CD4-positive, alpha-beta memory T cell (primary cell): ENCODE results near the gene FCHO2. TPM values are rescaled to one million over a fixed set of nuclear protein-coding genes. Genes with fewer than 3 reads are reported as not detected.
A peak's percentile ranks its signal among the peaks of the same experiment; 100 is the strongest.

ENCODE experiments used
- CTCF ChIA-PET: fragments of 350-600 bp; sonication (Branson Sonifier 250); formaldehyde crosslinking; loops from one replicate; lab custom pipeline; 2021; ENCODE audit warnings: inconsistent platforms; ENCODE audit not compliant: partially characterized antibody; lab: Charles Lee
- POLR2A ChIA-PET: fragments of 350-600 bp; sonication (Branson Sonifier 250); formaldehyde crosslinking; loops from one replicate; lab custom pipeline; 2021; ENCODE audit not compliant: partially characterized antibody; lab: Charles Lee
- DNase-seq, 5 donors: peaks; one replicate each; pipeline versions ENCODE4 v3.0.0 to v3.0.0-alpha.2; 2020 to 2022; ENCODE audit warnings: mixed read lengths in 1 of 5
- H3K27ac ChIP-seq: one replicate; pipeline ENCODE4 v1.7.0; 2013; ENCODE audit warnings: low read depth, low read length
- H3K27me3 ChIP-seq: 2 replicates; pipeline ENCODE4 v1.7.0; 2013; ENCODE audit warnings: mild to moderate bottlenecking, low read length, moderate library complexity; ENCODE audit not compliant: insufficient read depth
- H3K36me3 ChIP-seq: 2 replicates; pipeline ENCODE4 v1.7.0; 2013; ENCODE audit warnings: mild to moderate bottlenecking, low read length, moderate library complexity; ENCODE audit not compliant: insufficient read depth
- H3K4me1 ChIP-seq: 2 replicates; pipeline ENCODE4 v1.7.0; 2013; ENCODE audit warnings: mild to moderate bottlenecking, low read length, moderate library complexity; ENCODE audit not compliant: insufficient read depth
- H3K4me3 ChIP-seq, 2 donors: one replicate each; pipeline ENCODE4 v1.7.0; 2013; ENCODE audit warnings: low read length in 2 of 2, mild to moderate bottlenecking in 1 of 2
- H3K9me3 ChIP-seq, 2 donors: one replicate each; pipeline ENCODE4 v1.7.0; 2013; ENCODE audit warnings: low read length in 2 of 2, control low read depth in 1 of 2; ENCODE audit not compliant: control insufficient read depth in 1 of 2
- H3K27ac Mint-ChIP-seq, 7 donors: one replicate each; pipeline ENCODE4 v1.8.0; 2020 to 2021; ENCODE audit warnings: mixed read lengths in 7 of 7, mild to moderate bottlenecking in 6 of 7, inconsistent platforms in 3 of 7, moderate library complexity in 3 of 7
- H3K27me3 Mint-ChIP-seq, 2 donors: one replicate each; pipeline ENCODE4 v1.8.0; 2020 to 2021; ENCODE audit warnings: mixed read lengths in 2 of 2
- H3K36me3 Mint-ChIP-seq, 2 donors: one replicate each; pipeline ENCODE4 v1.8.0; 2020 to 2021; ENCODE audit warnings: mixed read lengths in 2 of 2, inconsistent platforms in 1 of 2, mild to moderate bottlenecking in 1 of 2
- H3K4me1 Mint-ChIP-seq, 4 donors: one replicate each; pipeline ENCODE4 v1.8.0; 2020 to 2021; ENCODE audit warnings: mixed read lengths in 4 of 4, mild to moderate bottlenecking in 1 of 4
- H3K4me3 Mint-ChIP-seq, 8 donors: one replicate each; pipeline ENCODE4 v1.8.0; 2020 to 2021; ENCODE audit warnings: mixed read lengths in 8 of 8, mild to moderate bottlenecking in 7 of 8, moderate library complexity in 6 of 8, inconsistent platforms in 3 of 8
- H3K9me3 Mint-ChIP-seq, 8 donors: one replicate each; pipeline ENCODE4 v1.8.0; 2020 to 2021; ENCODE audit warnings: mixed read lengths in 8 of 8, mild to moderate bottlenecking in 5 of 8, inconsistent platforms in 3 of 8, moderate library complexity in 1 of 8
- intact Hi-C: fragments of 100-400 bp; cut with micrococcal nuclease; formaldehyde crosslinking; loops from one replicate; pipeline ENCODE4 v1.15.1; 2023
- polyA plus RNA-seq, 2 donors: library from polyadenylated mRNA; unstranded; fragments of 300-500 nt; fragmentation: Illumina TruSeq; gene quantifications; one replicate each; pipeline ENCODE4 v1.2.3, GENCODE V29; 2021
- total RNA-seq, 2 experiments: library from RNA; stranded (reverse); gene quantifications; one replicate each; pipeline ENCODE4 v1.2.3, GENCODE V29; 2021

The FCHO2 gene
- total and polyA plus RNA-seq, 4 experiments from 2014 or later = 1.4 to 6.3 (median 4.3) TPM

GRCh38 chr5:72940082-72940481 lies 15.8 kb upstream of the FCHO2 start:
- Mint-ChIP-seq H3K27me3 (peaks cover 16 to 28% of the 10 kb centered on the region in 2 donors), H3K9me3 (no peaks in the 10 kb centered on the region), H3K4me1 (no peaks in the 10 kb centered on the region), H3K27ac (no peak overlapping the region), H3K36me3 (no peaks in the 10 kb centered on the region), H3K4me3 (no peak overlapping the region)
- Histone ChIP-seq H3K4me3 (no peak overlapping the region), H3K27ac (no peak overlapping the region), H3K4me1 (no peaks in the 10 kb centered on the region), H3K36me3 (no peaks in the 10 kb centered on the region), H3K9me3 (no peaks in the 10 kb centered on the region), H3K27me3 (no peaks in the 10 kb centered on the region)
- CTCF ChIA-PET = no interaction called here
- POLR2A ChIA-PET = no interaction called here
- intact Hi-C loops = no loop called here
- DNase-seq = no peak

- Mint-ChIP-seq H3K4me3 (no peak overlapping the region), H3K4me1 (no peaks in the 10 kb centered on the region), H3K9me3 (peaks cover 0 to 1% (median 0%) of the 10 kb centered on the region in 8 donors), H3K27ac (peak overlapping the region in 1 of 7 donors; percentile 4), H3K27me3 (peaks cover 19 to 26% of the 10 kb centered on the region in 2 donors), H3K36me3 (no peaks in the 10 kb centered on the region)
- Histone ChIP-seq H3K27me3 (no peaks in the 10 kb centered on the region), H3K4me3 (no peak overlapping the region), H3K36me3 (no peaks in the 10 kb centered on the region), H3K4me1 (no peaks in the 10 kb centered on the region), H3K9me3 (no peaks in the 10 kb centered on the region), H3K27ac (no peak overlapping the region)
- ChIA-PET CTCF (interaction anchor here (2.7 kb wide), 1 partner anchor 13 kb away, joined by 10 read pairs; the partner anchor contains the start of gene FCHO2), POLR2A (no interaction called here)
- intact Hi-C loops = no loop called here
- DNase-seq = no peak
Measured at GRCh38 chr5:72943307-72943706, 12.5 kb upstream of the FCHO2 start.

- DNase-seq = no peak
- H3K27me3 Mint-ChIP-seq = peaks cover 11 to 25% of the 10 kb centered on the region in 2 donors
- POLR2A ChIA-PET = no interaction called here
- no peaks in the 10 kb centered on the region for H3K36me3 Mint-ChIP-seq
- no peak overlapping the region for H3K4me3 Mint-ChIP-seq
- no peak overlapping the region for H3K27ac Mint-ChIP-seq
- H3K9me3 Mint-ChIP-seq = peaks cover 0 to 1% (median 0%) of the 10 kb centered on the region in 8 donors
- CTCF ChIA-PET = no interaction called here
- intact Hi-C loops = no loop called here
- Histone ChIP-seq H3K9me3 (no peaks in the 10 kb centered on the region), H3K36me3 (no peaks in the 10 kb centered on the region), H3K27ac (no peak overlapping the region), H3K27me3 (no peaks in the 10 kb centered on the region), H3K4me3 (no peak overlapping the region), H3K4me1 (no peaks in the 10 kb centered on the region)
- no peaks in the 10 kb centered on the region for H3K4me1 Mint-ChIP-seq
Measured at GRCh38 chr5:72947498-72947897, 8.3 kb upstream of the FCHO2 start.

- H3K27me3 Mint-ChIP-seq = peaks cover 11 to 29% of the 10 kb centered on the region in 2 donors
- CTCF ChIA-PET = no interaction called here
- Histone ChIP-seq H3K27ac (no peak overlapping the region), H3K4me3 (no peak overlapping the region), H3K4me1 (no peaks in the 10 kb centered on the region), H3K36me3 (no peaks in the 10 kb centered on the region), H3K9me3 (no peaks in the 10 kb centered on the region), H3K27me3 (no peaks in the 10 kb centered on the region)
- H3K9me3 Mint-ChIP-seq = peaks cover 0 to 1% (median 0%) of the 10 kb centered on the region in 8 donors
- POLR2A ChIA-PET = no interaction called here
- DNase-seq = no peak
- H3K4me3 Mint-ChIP-seq = no peak overlapping the region
- intact Hi-C loops = no loop called here
- H3K4me1 Mint-ChIP-seq = no peaks in the 10 kb centered on the region
- no peaks in the 10 kb centered on the region for H3K36me3 Mint-ChIP-seq
- H3K27ac Mint-ChIP-seq = no peak overlapping the region
Measured at GRCh38 chr5:72949481-72949880, 6.4 kb upstream of the FCHO2 start.

- H3K4me3 Mint-ChIP-seq = no peak overlapping the region
- ChIA-PET POLR2A (no interaction called here), CTCF (no interaction called here)
- peaks cover 14% of the 10 kb centered on the region for H3K4me1 ChIP-seq
- peaks cover 0 to 5% (median 0%) of the 10 kb centered on the region in 8 donors for H3K9me3 Mint-ChIP-seq
- H3K27me3 Mint-ChIP-seq = peaks cover 15 to 32% of the 10 kb centered on the region in 2 donors
- no peaks in the 10 kb centered on the region for H3K27me3 ChIP-seq
- H3K4me1 Mint-ChIP-seq = peaks cover 8 to 15% (median 12%) of the 10 kb centered on the region in 4 donors
- no peaks in the 10 kb centered on the region for H3K36me3 ChIP-seq
- H3K9me3 ChIP-seq = no peaks in the 10 kb centered on the region
- DNase-seq = no peak
- no peak overlapping the region for H3K27ac ChIP-seq
- intact Hi-C loops = no loop called here
- H3K36me3 Mint-ChIP-seq = peaks cover 0 to 10% of the 10 kb centered on the region in 2 donors
- H3K4me3 ChIP-seq = no peak overlapping the region
- no peak overlapping the region for H3K27ac Mint-ChIP-seq
Measured at GRCh38 chr5:72951671-72952468, 4.0 kb upstream of the FCHO2 start.

- DNase-seq = no peak
- no peaks in the 10 kb centered on the region for H3K27me3 ChIP-seq
- H3K27me3 Mint-ChIP-seq = peaks cover 14 to 34% of the 10 kb centered on the region in 2 donors
- no peak overlapping the region for H3K27ac ChIP-seq
- H3K36me3 Mint-ChIP-seq = peaks cover 0 to 10% of the 10 kb centered on the region in 2 donors
- peaks cover 13 to 19% (median 13%) of the 10 kb centered on the region in 4 donors for H3K4me1 Mint-ChIP-seq
- peaks cover 15% of the 10 kb centered on the region for H3K4me1 ChIP-seq
- intact Hi-C loops = no loop called here
- no peaks in the 10 kb centered on the region for H3K36me3 ChIP-seq
- peaks cover 0 to 6% (median 0%) of the 10 kb centered on the region in 8 donors for H3K9me3 Mint-ChIP-seq
- ChIA-PET POLR2A (no interaction called here), CTCF (no interaction called here)
- H3K9me3 ChIP-seq = no peaks in the 10 kb centered on the region
- H3K4me3 ChIP-seq = no peak overlapping the region
- H3K27ac Mint-ChIP-seq = peak overlapping the region in 1 of 7 donors; percentile 49
- peak overlapping the region in 4 of 8 donors; percentile 61 to 97 (median 94) for H3K4me3 Mint-ChIP-seq
Measured at GRCh38 chr5:72954389-72954788, 1.5 kb upstream of the FCHO2 start.

- H3K36me3 ChIP-seq = no peaks in the 10 kb centered on the region
- peak in 2 of 5 donors; percentile 5 to 9 for DNase-seq
- H3K4me1 ChIP-seq = peaks cover 15% of the 10 kb centered on the region
- Mint-ChIP-seq H3K27ac (peak overlapping the region; percentile 58 to 91 (median 87)), H3K36me3 (peaks cover 0 to 10% of the 10 kb centered on the region in 2 donors), H3K4me3 (peak overlapping the region; percentile 90 to 99 (median 94)), H3K4me1 (peaks cover 13 to 19% (median 13%) of the 10 kb centered on the region in 4 donors), H3K9me3 (peaks cover 0 to 6% (median 0%) of the 10 kb centered on the region in 8 donors), H3K27me3 (peaks cover 14 to 34% of the 10 kb centered on the region in 2 donors)
- H3K4me3 ChIP-seq = peak overlapping the region; percentile 85 to 96
- CTCF ChIA-PET = interaction anchor here (1.0 to 2.7 kb wide), 5 partner anchors 11 to 496 kb away, joined by 3 to 14 read pairs (median 10); no protein-coding TSS in a partner anchor
- intact Hi-C loops = loop anchor here (1.0 to 5.0 kb wide), 4 partner anchors 107 to 1353 kb away; no protein-coding TSS in a partner anchor
- H3K9me3 ChIP-seq = no peaks in the 10 kb centered on the region
- POLR2A ChIA-PET = interaction anchor here (0.9 kb wide), 3 partner anchors 106 to 609 kb away, joined by 3 to 4 read pairs (median 3); no protein-coding TSS in a partner anchor
- H3K27me3 ChIP-seq = no peaks in the 10 kb centered on the region
- H3K27ac ChIP-seq = peak overlapping the region; percentile 28
Measured at GRCh38 chr5:72955143-72955767, 586 bp upstream of the FCHO2 start.
